K562 (cell line): ENCODE measurements around the gene DMXL1. TPM values are rescaled to one million over a fixed set of nuclear protein-coding genes. Genes with fewer than 3 reads are reported as not detected.

Experiments used
- ATAC-seq: fragments of 200-7000 bp; cut with Tn5 transposase; 3 replicates; pipeline ENCODE4 v1.9.1; 2020; ENCODE audit warnings: moderate library complexity
- BruUV-seq: library from RNA; stranded (reverse); fragments of 400-500 nt; replicated peaks from 2 replicates; lab custom pipeline; 2021; lab: Mats Ljungman, UMichigan
- CTCF ChIA-PET: fragments of 300-600 bp; formaldehyde crosslinking; extraction: SDS; loops from one replicate; lab custom pipeline; 2021; ENCODE audit warnings: low intra/inter-chr PET ratio; lab: Yijun Ruan, JAX
- POLR2A ChIA-PET: fragments of 300-600, 350-650 bp; sonication (Branson Sonifier 250); formaldehyde crosslinking; extraction: SDS; loops from one replicate; lab custom pipeline; 2021; ENCODE audit warnings: antibody characterized with exemption, inconsistent platforms; lab: Yijun Ruan, JAX
- DNase-seq, 4 experiments: peaks; one replicate each; pipeline versions ENCODE4 v3.0.0 to v3.0.0-alpha.2; 2011 to 2018; ENCODE audit warnings: low spot score in 3 of 4, mixed read lengths in 3 of 4; ENCODE audit errors: extremely low read depth in 1 of 4
- FAIRE-seq: peaks from 2 replicates; lab custom pipeline; 2011; peaks lifted over from hg19 to GRCh38; lab: Jason Lieb, UNC
- H2AFZ ChIP-seq: 2 replicates; pipeline ENCODE4 v1.6.0; 2011; ENCODE audit warnings: low read depth, low read length, control low read depth, inconsistent platforms
- H3K27ac ChIP-seq: fragments of 200-600 bp; 3 replicates; pipeline ENCODE4 v1.8.0; 2011; ENCODE audit warnings: low read depth, mild to moderate bottlenecking, control low read depth, inconsistent platforms, low read length, moderate library complexity, mixed read lengths; ENCODE audit errors: extremely low read depth
- H3K27me3 ChIP-seq, 2 experiments: fragments of 300-600 bp in 1 of 2; 2 replicates in 1 of 2; 3 replicates in 1 of 2; pipeline versions ENCODE4 v1.6.0 to v1.8.0; 2011; ENCODE audit warnings: inconsistent platforms in 2 of 2, low read length in 2 of 2, mild to moderate bottlenecking in 1 of 2, mixed read lengths in 1 of 2, moderate library complexity in 1 of 2; ENCODE audit not compliant: control insufficient read depth in 2 of 2, insufficient read depth in 2 of 2
- H3K36me3 ChIP-seq: fragments of 300-600 bp; 3 replicates; pipeline ENCODE4 v1.8.0; 2011; ENCODE audit warnings: mild to moderate bottlenecking, low read length, inconsistent platforms; ENCODE audit not compliant: control insufficient read depth, insufficient read depth
- H3K4me1 ChIP-seq, 2 experiments: fragments of 200-600 bp in 1 of 2; replicated peaks in 1 of 2; 2 replicates in 1 of 2; 3 replicates in 1 of 2; pipeline versions ENCODE4 v1.5.1 to v1.8.0; 2011; ENCODE audit warnings: inconsistent platforms in 2 of 2, low read length in 2 of 2, mild to moderate bottlenecking in 1 of 2, mixed read lengths in 1 of 2, moderate library complexity in 1 of 2; ENCODE audit not compliant: control insufficient read depth in 2 of 2, insufficient read depth in 2 of 2
- H3K4me2 ChIP-seq: 2 replicates; pipeline ENCODE4 v1.6.1; 2011; ENCODE audit warnings: low read length, control low read depth, inconsistent platforms, mixed read lengths; ENCODE audit not compliant: insufficient read depth
- H3K4me3 ChIP-seq: fragments of 200-600 bp; sonication (generic), shearing (Covaris generic); 2 replicates; pipeline ENCODE4 v1.5.1; 2016; ENCODE audit warnings: control low read depth, inconsistent platforms
- H3K79me2 ChIP-seq: fragments of 200-600 bp; 3 replicates; pipeline ENCODE4 v1.8.0; 2011; ENCODE audit warnings: low read length, inconsistent platforms; ENCODE audit not compliant: control insufficient read depth, insufficient read depth
- H3K9ac ChIP-seq, 2 experiments: 2 replicates each; pipeline versions ENCODE4 v1.6.0 to v1.6.1; 2011; ENCODE audit warnings: low read depth in 2 of 2, low read length in 2 of 2, control low read depth in 1 of 2, inconsistent platforms in 1 of 2, mild to moderate bottlenecking in 1 of 2, mixed read lengths in 1 of 2; ENCODE audit not compliant: insufficient read depth in 1 of 2
- H3K9me1 ChIP-seq: one replicate; pipeline ENCODE4 v1.6.0; 2011; ENCODE audit warnings: inconsistent platforms, mild to moderate bottlenecking, low read length, moderate library complexity; ENCODE audit not compliant: control insufficient read depth, insufficient read depth
- H3K9me3 ChIP-seq: replicated peaks from 2 replicates; pipeline ENCODE4 v1.5.1; 2011; ENCODE audit warnings: low read depth, low read length, inconsistent platforms; ENCODE audit not compliant: control insufficient read depth, insufficient read depth
- H4K20me1 ChIP-seq: replicated peaks from 2 replicates; pipeline ENCODE4 v1.6.1; 2011; ENCODE audit warnings: low read length, inconsistent platforms, mixed read lengths; ENCODE audit not compliant: control insufficient read depth, insufficient read depth
- CCAR2 ChIP-seq: fragments of 200-400 bp; formaldehyde crosslinking; IDR thresholded peaks from 2 replicates; pipeline ENCODE4 v1.6.1; 2017; ENCODE audit warnings: mild to moderate bottlenecking, low read depth, low read length
- CHD4 ChIP-seq: fragments of 200-600 bp; sonication (generic); IDR thresholded peaks from 3 replicates; pipeline ENCODE4 v1.6.1; 2012; ENCODE audit warnings: low read depth, mild to moderate bottlenecking, mixed read lengths, low read length, inconsistent platforms; ENCODE audit not compliant: insufficient read depth, insufficient replicate concordance, poor library complexity, severe bottlenecking
- CSDE1 ChIP-seq, 2 experiments: fragments of 450-650 bp; IDR thresholded peaks; 2 replicates each; pipeline ENCODE4 v1.6.1; 2016; ENCODE audit warnings: mild to moderate bottlenecking in 1 of 2
- ETV6 ChIP-seq, 3 experiments: fragments of 150-350 bp in 1 of 3; sonication (generic) in 1 of 3; formaldehyde crosslinking in 1 of 3; IDR thresholded peaks; 2 replicates each; pipeline versions ENCODE4 v1.6.1 to v1.8.0; 2014 to 2022; ENCODE audit warnings: borderline replicate concordance in 2 of 3, low read depth in 2 of 3, antibody characterized with exemption in 1 of 3, low read length in 1 of 3, mild to moderate bottlenecking in 1 of 3, missing genetic modification reagents in 1 of 3
- FOSL1 ChIP-seq: fragments of 200-800 bp; sonication (Bioruptor generic); conservative IDR thresholded peaks from 2 replicates; pipeline ENCODE4 v1.6.1; 2016; ENCODE audit warnings: missing genetic modification characterization, missing compliant biosample characterization
- NFIC ChIP-seq: fragments of 450-650 bp; IDR thresholded peaks from 2 replicates; pipeline ENCODE4 v1.6.1; 2017; ENCODE audit warnings: mild to moderate bottlenecking, inconsistent platforms
- PHB2 ChIP-seq: fragments of 450-650 bp; IDR thresholded peaks from 2 replicates; pipeline ENCODE4 v1.6.1; 2017; ENCODE audit warnings: low read depth
- PRPF4 ChIP-seq: fragments of 200-400 bp; formaldehyde crosslinking; IDR thresholded peaks from one replicate; pipeline ENCODE4 v1.6.1; 2017; ENCODE audit warnings: low read length, low read depth, mild to moderate bottlenecking; ENCODE audit not compliant: insufficient read depth, poor library complexity, severe bottlenecking
- PURB ChIP-seq: sonication (generic); formaldehyde crosslinking; IDR thresholded peaks from 2 replicates; pipeline ENCODE4 v1.9.0; 2021; ENCODE audit warnings: low read depth, mild to moderate bottlenecking, missing genetic modification reagents
- RAD21 ChIP-seq, 2 experiments: fragments of 250-450 bp in 1 of 2; fragments of 450-650 bp in 1 of 2; sonication (Bioruptor Pico) in 1 of 2; formaldehyde crosslinking in 1 of 2; IDR thresholded peaks in 1 of 2; conservative IDR thresholded peaks in 1 of 2; 2 replicates each; pipeline versions ENCODE4 v1.4.0 to v1.8.0; 2020 to 2022; ENCODE audit warnings: mild to moderate bottlenecking in 2 of 2, moderate library complexity in 1 of 2
- RCOR1 ChIP-seq, 2 experiments: IDR thresholded peaks; 2 replicates each; pipeline ENCODE4 v1.6.1; 2012; ENCODE audit warnings: low read depth in 2 of 2, low read length in 2 of 2, borderline replicate concordance in 1 of 2, improper control_type of control experiment in 1 of 2
- SMAD1 ChIP-seq: fragments of 150-350 bp; IDR thresholded peaks from 2 replicates; pipeline ENCODE4 v1.6.1; 2014; ENCODE audit warnings: low read length, low read depth; ENCODE audit not compliant: partially characterized antibody
- SRSF3 ChIP-seq: fragments of 200-400 bp; formaldehyde crosslinking; IDR thresholded peaks from 2 replicates; pipeline ENCODE4 v1.6.1; 2016; ENCODE audit warnings: mild to moderate bottlenecking, low read length, moderate library complexity; ENCODE audit not compliant: insufficient read depth
- UBTF ChIP-seq, 2 experiments: IDR thresholded peaks; 2 replicates each; pipeline ENCODE4 v1.6.1; 2012; ENCODE audit warnings: improper control_type of control experiment in 2 of 2, low read depth in 2 of 2, low read length in 2 of 2, borderline replicate concordance in 1 of 2
- WGBS: fragments of 100-300 bp; shearing (Covaris generic); methylation state at CpG from one replicate; pipeline ENCODE4 v1.1.6; 2016; ENCODE audit warnings: low coverage, mixed read lengths; ENCODE audit not compliant: insufficient coverage; ENCODE audit errors: missing lambda C conversion rate; 5-methylcytosine and 5-hydroxymethylcytosine counted together
- in situ Hi-C: fragments of 300-500 bp; cut with MboI; formaldehyde crosslinking; loops from 4 replicates; pipeline ENCODE4 v1.15.0; 2018; ENCODE audit warnings: inconsistent platforms, mixed read lengths
- intact Hi-C: fragments of 100-400 bp; cut with micrococcal nuclease; formaldehyde crosslinking; loops from 2 replicates; pipeline ENCODE4 v1.14.2; 2022
- polyA plus RNA-seq, 8 experiments: library from polyadenylated mRNA; depleted of rRNA in 4 of 8; stranded (reverse) in 5 of 8; unstranded in 3 of 8; fragments of >200 nt; fragmentation: Nextera tagmentation in 2 of 8; fragmentation: Illumina TruSeq in 1 of 8; extraction: Ambion mirVana in 2 of 8; extraction: Trizol in 1 of 8; gene quantifications; 2 replicates each; pipeline versions ENCODE4 v1.2.1 to v1.2.3, GENCODE V29; 2011 to 2014; ENCODE audit warnings: inconsistent platforms in 1 of 8, missing spikeins in 1 of 8
- total RNA-seq, 7 experiments: library from RNA; depleted of rRNA in 6 of 7; stranded (reverse); fragments of >200 nt in 6 of 7; fragmentation: Illumina TruSeq in 2 of 7; extraction: Trizol in 2 of 7; gene quantifications; 2 replicates each; pipeline versions ENCODE4 v1.2.1 to v1.2.3, GENCODE V29; 2011 to 2021; ENCODE audit warnings: low replicate concordance in 1 of 7

Gene DMXL1
- total and polyA plus RNA-seq, 9 of the 15 experiments (the other 6 are each of a cell fraction or from before 2014, with no cell fraction given), result 8.3 to 40.3 (median 30.6) TPM

- in situ Hi-C loops, result no loop called here
- Histone ChIP-seq H3K9ac (no peak overlapping the region), H3K27ac (no peak overlapping the region), H3K9me1 (no peaks in the 10 kb centered on the region), H3K9me3 (peaks cover 2% of the 10 kb centered on the region), H3K4me1 (no peaks in the 10 kb centered on the region), H3K36me3 (no peaks in the 10 kb centered on the region), H3K79me2 (no peaks in the 10 kb centered on the region), H3K4me3 (no peak overlapping the region), H3K27me3 (no peaks in the 10 kb centered on the region), H2AFZ (no peak overlapping the region), H3K4me2 (no peak overlapping the region), H4K20me1 (no peaks in the 10 kb centered on the region)
- no TSS peak for BruUV-seq
- DNase-seq (peak; percentile 16 to 38 (median 28)), ATAC-seq (peak; percentile 74), FAIRE-seq (no peak)
- ChIA-PET POLR2A (interaction anchor here (0.6 to 0.9 kb wide), 2 partner anchors 13 to 126 kb away, joined by 3 to 4 read pairs; no protein-coding TSS in a partner anchor), CTCF (no interaction called here)
- 93% methylated on average over 5 of the region's 5 CpGs for WGBS
- intact Hi-C loops, result no loop called here
- TF ChIP-seq PRPF4 (no peak), CSDE1 (IDR thresholded peaks at IDR 0.05) (no peak), PURB (CRISPR knock-in tag) (no peak), SMAD1 (no peak), UBTF (IDR thresholded peaks at IDR 0.05; ENCODE audit: borderline replicate concordance in 1 of 2, low read depth in 2 of 2, low read length in 2 of 2) (no peak), PHB2 (no peak), SRSF3 (no peak), FOSL1 (tag) (no peak), ETV6 (IDR thresholded peaks at IDR 0.05; ENCODE audit: borderline replicate concordance in 1 of 2, low read depth in 2 of 2, low read length in 1 of 2) (no peak), ETV6 (CRISPR knock-in tag; IDR thresholded peaks at IDR 0.05; ENCODE audit: borderline replicate concordance) (no peak), CHD4 (no peak), CCAR2 (no peak), RCOR1 (IDR thresholded peaks at IDR 0.05; ENCODE audit: borderline replicate concordance in 1 of 2, low read depth in 2 of 2, low read length in 2 of 2) (no peak), NFIC (no peak), RAD21 (CRISPR knock-in tag; conservative IDR thresholded peaks at IDR 0.05 in 1 of 2, IDR thresholded peaks at IDR 0.05 in 1 of 2) (peak in 1 of 2 experiments; percentile 48; a peak in 2 of 4 replicates)
These were observed 184.9 kb downstream of the DMXL1 start for GRCh38 chr5:119255571-119256356.
